ENCODE results near the gene INPP5K.
"Not testable (repeated sequence)": the region's sequence is repeated elsewhere in the genome, so short reads cannot be mapped to it uniquely, and the experiment has no call there.

The INPP5K gene

GRCh38 chr17:1461198-1461944 lies 55.0 kb downstream of the INPP5K start:
- no peak for DNase-seq

GRCh38 chr17:1460233-1460632 lies 56.2 kb downstream of the INPP5K start:
- no peak for DNase-seq

- peak; percentile 68 for DNase-seq
Measured at GRCh38 chr17:1455797-1456599, 60.4 kb downstream of the INPP5K start, which contains the start of gene CRK. TSS of gene CRK (minus strand) at chr17:1456232. CDS start at chr17:1456117, 115 bp downstream.

DNA sequence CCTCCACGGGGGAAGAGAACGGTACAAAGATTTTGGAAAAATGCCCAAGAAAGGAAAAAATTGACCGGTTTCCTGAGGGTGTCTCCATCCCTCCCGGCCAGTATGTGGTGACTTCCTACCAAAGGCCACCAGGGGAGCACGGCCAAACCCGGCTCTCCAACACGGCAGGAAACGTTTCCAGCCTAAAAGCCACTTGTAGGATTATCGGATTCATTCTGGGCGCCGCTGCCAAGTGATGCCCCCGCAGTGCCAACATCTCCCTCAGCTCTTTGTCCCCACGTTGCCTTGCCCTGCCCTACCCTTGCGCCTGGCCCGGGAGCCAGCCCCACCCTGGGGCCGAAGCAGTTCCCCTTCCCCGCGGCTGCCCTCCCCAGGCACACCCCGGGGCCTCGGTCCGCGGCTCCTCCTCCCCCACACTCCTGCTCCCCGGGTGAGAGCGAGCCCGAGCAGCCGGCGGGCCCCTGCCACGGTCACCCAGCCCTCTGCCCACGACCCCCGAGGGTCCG lies 61.1 kb downstream of the INPP5K start:
- no peak for DNase-seq

DNA sequence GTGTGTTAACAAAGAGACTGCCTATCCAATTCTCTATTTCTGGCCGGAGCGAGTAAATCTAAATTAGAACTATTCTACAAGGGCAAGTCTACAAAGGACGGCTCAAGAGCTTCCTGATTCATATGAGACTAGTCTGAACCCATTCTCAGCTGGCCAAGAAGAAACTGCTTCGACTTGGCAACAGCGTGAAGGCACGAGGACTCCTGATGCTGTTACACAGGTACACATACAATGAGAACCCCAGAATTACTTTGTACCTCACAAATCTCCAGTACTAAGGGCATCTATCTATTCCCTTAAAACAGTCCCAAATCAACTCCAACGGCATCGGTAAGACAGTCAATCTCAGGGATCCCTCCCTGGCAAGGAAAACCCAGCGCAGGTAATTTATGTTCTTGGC lies 61.9 kb downstream of the INPP5K start:
- no peak for DNase-seq

DNA sequence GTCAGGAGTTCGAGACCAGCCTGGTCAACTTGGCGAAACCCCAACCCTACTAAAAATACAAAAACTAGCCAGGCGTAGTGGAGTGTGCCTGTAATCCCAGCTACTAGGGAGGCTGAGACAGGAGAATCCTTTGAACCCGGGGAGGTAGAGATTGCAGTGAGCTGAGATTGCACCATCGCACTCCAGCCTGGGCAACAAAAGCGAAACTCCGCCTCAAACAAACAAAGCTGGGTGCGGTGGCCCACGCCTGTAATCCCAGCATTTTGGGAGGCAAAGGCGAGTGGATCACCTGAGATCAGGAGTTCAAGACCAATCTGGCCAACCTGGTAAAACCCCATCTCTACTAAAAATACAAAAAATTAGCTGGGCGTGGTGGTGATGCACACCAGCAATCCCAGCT lies 62.7 kb downstream of the INPP5K start:
- DNase-seq: not testable (repeated sequence)

GRCh38 chr17:1452836-1453235 lies 63.6 kb downstream of the INPP5K start:
- DNase-seq: no peak

- DNase-seq: not testable (repeated sequence)
Measured at GRCh38 chr17:1450261-1450660, 66.2 kb downstream of the INPP5K start.

- DNase-seq: no peak
Measured at GRCh38 chr17:1449412-1449967, 66.9 kb downstream of the INPP5K start.

GRCh38 chr17:1447052-1447451 lies 69.4 kb downstream of the INPP5K start:
- DNase-seq: no peak

GRCh38 chr17:1446201-1446600 lies 70.2 kb downstream of the INPP5K start:
- no peak for DNase-seq

GRCh38 chr17:1445695-1446094 lies 70.7 kb downstream of the INPP5K start:
- DNase-seq: not testable (repeated sequence)
